GM12891 (cell line): Measurements from ENCODE around the gene HOOK2.
"Not testable (repeated sequence)": the region's sequence is repeated elsewhere in the genome, so short reads cannot be mapped to it uniquely, and the experiment has no call there.

Experiments used
- POLR2A ChIP-seq: IDR thresholded peaks from 2 replicates; pipeline ENCODE4 v1.6.1; 2011; ENCODE audit warnings: low read depth, low read length, control low read depth
- POLR2AphosphoS5 ChIP-seq: IDR thresholded peaks from 2 replicates; pipeline ENCODE4 v1.6.1; 2011; ENCODE audit warnings: low read depth, low read length, control low read depth
- SPI1 ChIP-seq: IDR thresholded peaks from 2 replicates; pipeline ENCODE4 v1.6.1; 2011; ENCODE audit warnings: low read depth, low read length, control low read depth
- TAF1 ChIP-seq: IDR thresholded peaks from 2 replicates; pipeline ENCODE4 v1.6.1; 2011; ENCODE audit warnings: low read depth, low read length, control low read depth

DNA sequence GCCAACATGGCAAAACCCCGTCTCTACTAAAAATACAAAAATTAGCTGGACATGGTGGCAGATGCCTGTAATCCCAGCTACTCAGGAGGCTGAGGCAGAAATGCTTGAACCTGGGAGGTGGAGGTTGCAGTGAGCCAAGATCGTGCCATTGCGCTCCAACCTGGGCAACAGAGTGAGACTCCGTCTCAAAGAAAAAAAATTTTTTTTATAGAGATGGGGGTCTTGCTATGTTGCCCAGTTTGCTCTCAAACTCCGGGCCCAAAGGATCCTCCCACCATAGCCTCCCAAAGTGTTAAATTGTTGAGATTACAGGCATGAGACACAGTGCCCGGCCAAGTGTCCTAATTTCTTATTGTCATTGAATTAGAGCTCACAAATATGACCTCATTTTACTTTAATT, 41.8 kb upstream of the HOOK2 start:
- not testable (repeated sequence) for TF ChIP-seq POLR2A, POLR2AphosphoS5, TAF1, SPI1
